ENCODE data around the gene HACL1.

DNA sequence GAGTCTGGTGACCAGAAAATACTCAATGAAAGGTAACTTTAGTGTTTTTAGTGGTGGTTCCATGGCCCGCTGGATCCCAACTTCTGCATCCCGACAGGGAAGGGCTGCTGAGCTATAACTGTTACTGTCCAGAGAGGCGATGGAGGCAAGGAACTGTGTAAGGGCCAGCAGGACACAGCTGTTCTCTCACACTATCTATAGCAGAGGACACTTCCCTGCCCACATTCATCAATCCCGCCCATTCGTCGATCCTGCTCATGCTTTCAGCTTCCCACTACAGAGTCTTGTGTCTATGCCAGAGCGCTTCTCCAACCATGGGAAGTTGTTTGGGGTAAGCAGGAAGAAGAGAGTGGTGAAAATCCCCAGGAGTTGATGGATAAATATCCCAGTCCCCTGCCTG is 88.3 kb downstream of the HACL1 start:
- no peak for TF ChIP-seq CTCF (IDR thresholded peaks at IDR 0.05)
- TF ChIP-seq POLR2A (IDR thresholded peaks at IDR 0.05) = no peak

All from right lobe of liver (tissue), 4 donors.